Tibial nerve (tissue), 4 donors: Measurements from ENCODE around the gene DOCK1. TPM values are rescaled to one million over a fixed set of nuclear protein-coding genes. Genes with fewer than 3 reads are reported as not detected.

Experiments used
- DNase-seq, 2 donors: peaks; one replicate each; pipeline ENCODE4 v3.0.0-alpha.2; 2019; ENCODE audit warnings: low spot score in 2 of 2
- H3K27ac ChIP-seq, 4 donors: fragments of 200-600 bp; sonication (generic) in 3 of 4; one replicate each; pipeline ENCODE4 v1.5.1; 2017 to 2019; ENCODE audit warnings: mild to moderate bottlenecking in 1 of 4
- H3K27me3 ChIP-seq, 2 donors: fragments of 200-600 bp; sonication (generic) in 1 of 2; one replicate each; pipeline versions ENCODE4 v1.5.1 to v1.6.0; 2017 to 2019
- H3K36me3 ChIP-seq, 3 donors: fragments of 200-600 bp; sonication (generic); one replicate each; pipeline ENCODE4 v1.5.1; 2018 to 2019
- H3K4me1 ChIP-seq, 4 donors: fragments of 200-600 bp; sonication (generic) in 3 of 4; one replicate each; pipeline ENCODE4 v1.5.1; 2017 to 2019
- H3K4me3 ChIP-seq, 4 donors: fragments of 200-600 bp; sonication (generic) in 3 of 4; one replicate each; pipeline ENCODE4 v1.5.1; 2017 to 2019; ENCODE audit warnings: mild to moderate bottlenecking in 1 of 4, moderate library complexity in 1 of 4
- H3K9me3 ChIP-seq, 4 donors: fragments of 200-600 bp; sonication (generic) in 3 of 4; one replicate each; pipeline ENCODE4 v1.5.1; 2017 to 2019
- CTCF ChIP-seq, 5 experiments: fragments of 200-600 bp in 3 of 5; fragments of 450-650 bp in 2 of 5; sonication (generic) in 3 of 5; IDR thresholded peaks; one replicate each; pipeline ENCODE4 v1.5.1; 2016 to 2019; ENCODE audit warnings: antibody characterized with exemption in 5 of 5, mild to moderate bottlenecking in 3 of 5, moderate library complexity in 2 of 5
- EP300 ChIP-seq, 2 donors: sonication (generic); formaldehyde crosslinking; IDR thresholded peaks; one replicate each; pipeline ENCODE4 v1.6.1; 2017; ENCODE audit warnings: antibody characterized with exemption in 2 of 2, mild to moderate bottlenecking in 1 of 2
- POLR2A ChIP-seq, 2 donors: fragments of 450-650 bp; IDR thresholded peaks; one replicate each; pipeline ENCODE4 v1.6.1; 2017; ENCODE audit warnings: antibody characterized with exemption in 2 of 2, mild to moderate bottlenecking in 2 of 2, moderate library complexity in 2 of 2
- WGBS, 2 donors: methylation state at CpG; one replicate each; pipeline ENCODE4 v1.1.5; 2018; 5-methylcytosine and 5-hydroxymethylcytosine counted together
- total RNA-seq, 4 donors: library from RNA; depleted of rRNA; stranded (reverse); fragments of >200 nt; gene quantifications; one replicate each; pipeline ENCODE4 v1.1.0, GENCODE V29; 2016

The DOCK1 gene
- total RNA-seq, 4 donors from 2014 or later = 57.3 to 76.7 (median 63.7) TPM

DNA sequence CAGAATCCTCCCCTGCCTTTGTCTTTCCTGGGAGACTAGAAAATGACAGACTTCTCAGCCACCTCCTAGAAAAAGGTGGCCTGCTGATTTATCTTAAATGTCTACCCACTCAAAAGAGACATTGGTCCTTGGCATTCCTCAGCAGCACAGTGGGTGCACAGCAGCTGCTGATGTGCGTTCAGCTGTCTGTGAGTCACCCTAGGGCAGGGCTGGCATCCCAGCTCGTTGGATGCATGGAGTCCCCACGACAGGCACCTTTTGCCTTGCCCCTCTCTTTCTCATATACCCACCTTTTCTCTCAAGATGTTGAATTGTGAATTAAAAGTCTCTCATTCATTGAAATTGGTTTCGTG, 113.0 kb downstream of the DOCK1 start:
- no peak overlapping the region for H3K27ac ChIP-seq
- no peaks in the 10 kb centered on the region for H3K27me3 ChIP-seq
- peaks cover 0 to 89% (median 0%) of the 10 kb centered on the region in 3 donors for H3K36me3 ChIP-seq
- DNase-seq = no peak
- H3K4me1 ChIP-seq = no peaks in the 10 kb centered on the region
- 90 to 93% methylated on average over 4 of the region's 4 CpGs for WGBS, 2 donors
- no peaks in the 10 kb centered on the region for H3K9me3 ChIP-seq
- TF ChIP-seq POLR2A (IDR thresholded peaks at IDR 0.05) (no peak), EP300 (IDR thresholded peaks at IDR 0.05) (no peak), CTCF (IDR thresholded peaks at IDR 0.05) (no peak)
- no peak overlapping the region for H3K4me3 ChIP-seq

DNA sequence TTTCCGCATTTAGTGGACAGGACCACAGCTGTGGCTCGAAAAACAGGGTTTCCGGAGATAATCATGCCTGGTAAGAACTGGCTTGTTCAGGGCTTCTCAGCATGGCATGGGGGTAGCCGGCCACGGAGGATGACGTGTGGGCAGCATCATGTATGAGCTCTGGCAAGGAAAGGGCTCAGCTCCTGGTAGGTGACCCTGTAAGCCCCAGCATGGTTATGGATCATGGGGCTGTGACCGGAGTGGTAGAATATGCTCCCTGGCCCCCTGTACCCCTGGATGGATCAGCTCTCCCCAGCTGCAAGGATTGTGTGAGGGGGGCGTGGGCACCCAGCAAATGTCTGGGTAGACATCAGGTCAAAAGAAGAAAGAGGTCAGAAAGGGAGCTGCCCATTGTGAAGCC, 113.5 kb downstream of the DOCK1 start:
- Histone ChIP-seq H3K4me3 (no peak overlapping the region), H3K27ac (no peak overlapping the region), H3K9me3 (no peaks in the 10 kb centered on the region), H3K36me3 (peaks cover 0 to 89% (median 0%) of the 10 kb centered on the region in 3 donors), H3K27me3 (no peaks in the 10 kb centered on the region), H3K4me1 (no peaks in the 10 kb centered on the region)
- WGBS, 2 donors = 94 to 95% methylated on average over 8 of the region's 8 CpGs
- no peak for TF ChIP-seq CTCF (IDR thresholded peaks at IDR 0.05)
- TF ChIP-seq POLR2A (IDR thresholded peaks at IDR 0.05) = no peak
- no peak for TF ChIP-seq EP300 (IDR thresholded peaks at IDR 0.05)
- DNase-seq = no peak

DNA sequence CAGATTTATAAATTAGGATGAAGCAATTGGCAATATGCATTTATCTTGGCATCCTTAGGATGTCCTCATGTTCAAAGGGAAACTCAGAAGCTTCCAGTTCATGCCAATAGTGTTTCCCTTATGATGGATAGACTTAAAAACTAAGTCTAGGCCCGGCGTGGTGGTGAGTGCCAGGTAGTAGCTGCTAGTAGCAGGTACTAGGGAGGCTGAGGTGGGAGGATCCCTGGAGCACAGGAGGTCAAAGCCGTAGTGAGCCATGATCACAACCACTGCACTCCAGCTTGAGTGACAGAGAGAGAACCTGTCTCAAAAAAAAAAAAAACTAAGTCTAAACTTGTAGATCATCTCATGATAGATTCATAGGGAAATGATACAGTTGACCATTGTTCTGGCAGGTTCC, 115.0 kb downstream of the DOCK1 start:
- TF ChIP-seq POLR2A (IDR thresholded peaks at IDR 0.05) (no peak), EP300 (IDR thresholded peaks at IDR 0.05) (no peak), CTCF (IDR thresholded peaks at IDR 0.05) (no peak)
- H3K27ac ChIP-seq = no peak overlapping the region
- no peak overlapping the region for H3K4me3 ChIP-seq
- no peak for DNase-seq
- H3K27me3 ChIP-seq = no peaks in the 10 kb centered on the region
- H3K36me3 ChIP-seq = peaks cover 0 to 90% (median 0%) of the 10 kb centered on the region in 3 donors
- no peaks in the 10 kb centered on the region for H3K4me1 ChIP-seq
- WGBS, 2 donors = 93 to 95% methylated on average over 3 of the region's 3 CpGs
- H3K9me3 ChIP-seq = no peaks in the 10 kb centered on the region

DNA sequence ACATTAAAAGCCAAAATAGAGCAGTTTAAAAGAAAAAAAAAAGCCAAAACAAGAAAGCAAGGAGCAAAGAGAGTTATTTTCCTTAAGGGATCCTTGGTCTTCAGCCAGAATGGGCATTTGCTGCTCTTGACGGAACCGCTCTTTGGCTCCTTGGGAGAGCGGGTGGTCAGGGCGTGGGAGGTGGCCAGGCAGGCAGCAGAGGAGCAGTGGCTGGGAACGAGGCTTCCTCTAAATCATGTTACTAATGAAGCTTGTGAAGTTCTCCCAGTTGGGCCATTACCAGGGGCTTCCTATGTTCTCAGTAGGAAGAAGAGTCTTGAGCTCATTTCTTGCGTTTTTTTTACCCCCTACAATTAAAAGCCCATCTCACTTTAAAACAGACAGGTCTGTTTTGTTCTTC, 116.6 kb downstream of the DOCK1 start:
- Histone ChIP-seq H3K27ac (no peak overlapping the region), H3K9me3 (no peaks in the 10 kb centered on the region), H3K4me3 (no peak overlapping the region), H3K36me3 (peaks cover 0 to 93% (median 4%) of the 10 kb centered on the region in 3 donors), H3K4me1 (no peaks in the 10 kb centered on the region), H3K27me3 (no peaks in the 10 kb centered on the region)
- TF ChIP-seq EP300 (IDR thresholded peaks at IDR 0.05) = no peak
- no peak for TF ChIP-seq CTCF (IDR thresholded peaks at IDR 0.05)
- no peak for TF ChIP-seq POLR2A (IDR thresholded peaks at IDR 0.05)
- WGBS, 2 donors = 60 to 73% methylated on average over 6 of the region's 6 CpGs
- no peak for DNase-seq

DNA sequence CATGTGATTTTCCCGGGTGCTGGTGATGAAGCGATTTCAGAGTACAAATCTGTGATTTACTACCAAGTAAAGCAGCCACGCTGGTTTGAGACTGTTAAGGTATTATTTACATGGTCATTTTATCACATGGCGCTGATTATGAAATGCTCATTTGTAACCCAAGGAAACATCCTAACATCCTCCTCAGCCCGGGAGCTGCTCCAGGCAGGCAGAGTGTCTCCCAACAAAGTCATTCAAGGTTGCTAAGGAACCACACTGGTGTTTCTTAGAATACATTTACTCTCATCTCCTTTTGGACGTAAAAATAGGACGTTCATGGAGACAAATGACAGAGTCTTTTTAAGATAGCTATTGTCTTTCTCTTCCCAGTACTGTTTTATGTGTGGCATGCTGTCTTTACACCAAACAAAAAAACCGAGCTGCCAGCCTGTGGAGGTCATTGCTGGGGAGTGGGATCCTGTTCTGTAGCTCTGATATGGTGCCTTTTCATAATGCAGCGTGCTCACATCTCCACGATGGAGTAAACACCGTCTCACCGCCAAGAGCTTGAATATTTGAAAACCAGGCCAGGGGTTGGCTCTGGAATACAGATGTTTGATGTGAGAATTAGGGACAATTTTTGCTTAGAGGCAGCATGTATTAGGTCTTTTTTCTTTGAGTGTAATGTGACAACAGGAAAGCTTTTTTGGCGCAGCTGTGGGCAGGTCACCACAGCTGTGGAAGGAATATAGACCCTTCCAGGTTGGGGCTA, 119.6 kb downstream of the DOCK1 start:
- Histone ChIP-seq H3K27me3 (no peaks in the 10 kb centered on the region), H3K36me3 (peaks cover 0 to 98% (median 4%) of the 10 kb centered on the region in 3 donors), H3K9me3 (no peaks in the 10 kb centered on the region), H3K4me1 (no peaks in the 10 kb centered on the region), H3K27ac (no peak overlapping the region), H3K4me3 (no peak overlapping the region)
- DNase-seq = no peak
- TF ChIP-seq EP300 (IDR thresholded peaks at IDR 0.05) (no peak), CTCF (IDR thresholded peaks at IDR 0.05) (no peak), POLR2A (IDR thresholded peaks at IDR 0.05) (no peak)
- WGBS, 2 donors = 80 to 83% methylated on average over 13 of the region's 13 CpGs
